ENCODE measurements around the gene NKG7.

Gene NKG7

GRCh38 chr19:51331193-51331592, 41.3 kb downstream of the NKG7 start:
- no peak overlapping the region for H3K4me3 ChIP-seq (ENCODE audit: low read depth in 1 of 2, low read length in 2 of 2)
- no peak overlapping the region for H2AFZ ChIP-seq (ENCODE audit: low read depth, low read length)
- TF ChIP-seq CTCF (IDR thresholded peaks at IDR 0.05; ENCODE audit: borderline replicate concordance, extremely low read depth, low read length, poor library complexity, severe bottlenecking), result no peak
- no peak for TF ChIP-seq EZH2 (IDR thresholded peaks at IDR 0.05; ENCODE audit: borderline replicate concordance, low read depth, low read length, severe bottlenecking)
- H3K27me3 ChIP-seq (ENCODE audit: insufficient read depth, low read length, poor library complexity), result no peaks in the 10 kb centered on the region
- no peaks in the 10 kb centered on the region for H3K79me2 ChIP-seq (ENCODE audit: insufficient read depth, low read length)
- H3K9ac ChIP-seq (ENCODE audit: low read depth, low read length), result no peak overlapping the region
- no peak for ATAC-seq (ENCODE audit: insufficient read depth, low read depth)
- H3K9me3 ChIP-seq (ENCODE audit: insufficient read depth, low read length, severe bottlenecking), result no peaks in the 10 kb centered on the region
- DNase-seq, result no peak
- H3K36me3 ChIP-seq (ENCODE audit: insufficient read depth, low read length), result no peaks in the 10 kb centered on the region
- no peak overlapping the region for H3K4me2 ChIP-seq (ENCODE audit: insufficient read depth, low read length)
- no peaks in the 10 kb centered on the region for H3K4me1 ChIP-seq (ENCODE audit: insufficient read depth, low read length)
- H3K27ac ChIP-seq (ENCODE audit: low read length), result no peak overlapping the region
- H4K20me1 ChIP-seq (ENCODE audit: insufficient read depth, low read length), result no peaks in the 10 kb centered on the region

DNA sequence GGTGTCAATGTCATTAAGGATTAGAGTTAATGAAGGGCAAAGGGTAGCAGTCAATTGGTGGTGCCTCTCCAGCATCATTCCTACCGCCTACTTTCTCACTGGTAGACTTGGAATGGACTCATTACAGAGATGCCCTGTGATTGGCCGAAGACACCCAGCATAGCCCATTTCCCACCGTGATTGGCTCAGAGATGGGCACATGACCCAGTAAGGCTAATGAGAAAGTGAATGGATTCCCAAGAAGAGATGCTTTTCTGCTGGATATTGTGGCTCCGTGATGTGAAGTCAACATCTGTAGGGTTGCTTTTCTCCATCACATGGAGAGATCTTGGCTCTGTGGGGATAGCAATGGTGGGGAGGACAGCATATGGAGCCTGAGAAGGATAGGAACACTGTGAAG, 42.1 kb downstream of the NKG7 start:
- no peak for TF ChIP-seq CTCF (IDR thresholded peaks at IDR 0.05; ENCODE audit: borderline replicate concordance, extremely low read depth, low read length, poor library complexity, severe bottlenecking)
- TF ChIP-seq EZH2 (IDR thresholded peaks at IDR 0.05; ENCODE audit: borderline replicate concordance, low read depth, low read length, severe bottlenecking), result no peak
- Histone ChIP-seq H2AFZ (ENCODE audit: low read depth, low read length) (no peak overlapping the region), H3K4me2 (ENCODE audit: insufficient read depth, low read length) (no peak overlapping the region), H3K4me3 (ENCODE audit: low read depth in 1 of 2, low read length in 2 of 2) (no peak overlapping the region), H4K20me1 (ENCODE audit: insufficient read depth, low read length) (no peaks in the 10 kb centered on the region), H3K9me3 (ENCODE audit: insufficient read depth, low read length, severe bottlenecking) (no peaks in the 10 kb centered on the region), H3K4me1 (ENCODE audit: insufficient read depth, low read length) (no peaks in the 10 kb centered on the region), H3K36me3 (ENCODE audit: insufficient read depth, low read length) (no peaks in the 10 kb centered on the region), H3K27ac (ENCODE audit: low read length) (no peak overlapping the region), H3K79me2 (ENCODE audit: insufficient read depth, low read length) (no peaks in the 10 kb centered on the region), H3K27me3 (ENCODE audit: insufficient read depth, low read length, poor library complexity) (no peaks in the 10 kb centered on the region), H3K9ac (ENCODE audit: low read depth, low read length) (no peak overlapping the region)
- DNase-seq (no peak), ATAC-seq (ENCODE audit: insufficient read depth, low read depth) (no peak)

DNA sequence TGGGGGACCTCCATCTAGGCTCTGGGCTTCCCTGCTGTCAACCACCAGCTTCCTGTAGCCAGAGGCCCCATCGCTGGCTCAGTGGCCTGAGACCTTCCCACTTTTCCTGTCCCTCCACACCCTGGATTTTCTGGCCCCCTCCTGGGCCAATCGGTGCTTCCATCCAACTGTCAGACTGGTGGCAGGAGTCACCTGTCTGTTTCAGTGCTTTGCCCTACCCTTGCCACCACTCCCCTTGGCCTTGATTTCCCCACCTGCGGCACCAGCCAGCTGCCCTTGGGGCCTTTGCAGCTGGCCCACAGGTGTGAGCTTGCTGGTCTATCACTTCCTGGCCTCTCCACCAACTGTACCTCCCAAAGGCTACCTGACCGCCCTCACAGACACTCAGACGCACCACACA, 43.0 kb downstream of the NKG7 start:
- ATAC-seq (ENCODE audit: insufficient read depth, low read depth) (no peak), DNase-seq (no peak)
- Histone ChIP-seq H3K79me2 (ENCODE audit: insufficient read depth, low read length) (no peaks in the 10 kb centered on the region), H3K27me3 (ENCODE audit: insufficient read depth, low read length, poor library complexity) (no peaks in the 10 kb centered on the region), H3K4me3 (ENCODE audit: low read depth in 1 of 2, low read length in 2 of 2) (no peak overlapping the region), H2AFZ (ENCODE audit: low read depth, low read length) (no peak overlapping the region), H3K27ac (ENCODE audit: low read length) (no peak overlapping the region), H3K4me2 (ENCODE audit: insufficient read depth, low read length) (no peak overlapping the region), H3K4me1 (ENCODE audit: insufficient read depth, low read length) (no peaks in the 10 kb centered on the region), H3K9me3 (ENCODE audit: insufficient read depth, low read length, severe bottlenecking) (no peaks in the 10 kb centered on the region), H4K20me1 (ENCODE audit: insufficient read depth, low read length) (no peaks in the 10 kb centered on the region), H3K9ac (ENCODE audit: low read depth, low read length) (no peak overlapping the region), H3K36me3 (ENCODE audit: insufficient read depth, low read length) (no peaks in the 10 kb centered on the region)
- TF ChIP-seq EZH2 (IDR thresholded peaks at IDR 0.05; ENCODE audit: borderline replicate concordance, low read depth, low read length, severe bottlenecking) (no peak), CTCF (IDR thresholded peaks at IDR 0.05; ENCODE audit: borderline replicate concordance, extremely low read depth, low read length, poor library complexity, severe bottlenecking) (no peak)

Measured in DND-41 (cell line).